22Rv1 (cell line): ENCODE results near the gene RAD51B.

Experiments used
- CTCF ChIP-seq: fragments of 450-650 bp; IDR thresholded peaks from 2 replicates; pipeline ENCODE4 v1.5.1; 2017; ENCODE audit warnings: mild to moderate bottlenecking
- ZFX ChIP-seq: fragments of 450-650 bp; IDR thresholded peaks from 2 replicates; pipeline ENCODE4 v1.6.1; 2017; ENCODE audit warnings: antibody characterized with exemption, borderline replicate concordance

- no peak for TF ChIP-seq CTCF
- no peak for TF ChIP-seq ZFX
Measured at GRCh38 chr14:68214431-68214830, 394.9 kb downstream of the RAD51B start.
